ENCODE results near the gene TBC1D14.
"Not testable (repeated sequence)": the region's sequence is repeated elsewhere in the genome, so short reads cannot be mapped to it uniquely, and the experiment has no call there.

TBC1D14 gene

GRCh38 chr4:6888506-6889071 lies 21.0 kb upstream of the TBC1D14 start:
- in situ Hi-C loops (cut with HindIII; ENCODE audit: low pct_ligation_motif_present, low sequenced_read_pairs), result no loop called here
- no peak overlapping the region for H3K4me3 ChIP-seq (ENCODE audit: low read depth, low read length)

GRCh38 chr4:6889101-6889735 lies 20.4 kb upstream of the TBC1D14 start:
- DNase-seq, result no peak
- no peaks in the 10 kb centered on the region for H3K27me3 ChIP-seq (replicated peaks)
- no peak for TF ChIP-seq CTCF (IDR thresholded peaks at IDR 0.05; ENCODE audit: low read depth, low read length, missing control alignments)
- no peak overlapping the region for H3K4me3 ChIP-seq (ENCODE audit: low read depth, low read length)
- H3K36me3 ChIP-seq (replicated peaks), result no peaks in the 10 kb centered on the region
- H3K27ac ChIP-seq, result no peak overlapping the region
- in situ Hi-C loops (cut with HindIII; ENCODE audit: low pct_ligation_motif_present, low sequenced_read_pairs), result no loop called here

More at GRCh38 chr4:6888506-6889071, 21.0 kb upstream of the TBC1D14 start:
- no peak for TF ChIP-seq CTCF (IDR thresholded peaks at IDR 0.05; ENCODE audit: low read depth, low read length, missing control alignments)
- Histone ChIP-seq H3K27me3 (replicated peaks) (no peaks in the 10 kb centered on the region), H3K36me3 (replicated peaks) (no peaks in the 10 kb centered on the region), H3K27ac (no peak overlapping the region)
- DNase-seq, result no peak

GRCh38 chr4:6889736-6890324 lies 19.8 kb upstream of the TBC1D14 start:
- TF ChIP-seq CTCF (IDR thresholded peaks at IDR 0.05; ENCODE audit: low read depth, low read length, missing control alignments), result no peak
- no peak overlapping the region for H3K27ac ChIP-seq
- in situ Hi-C loops (cut with HindIII; ENCODE audit: low pct_ligation_motif_present, low sequenced_read_pairs), result no loop called here
- no peak overlapping the region for H3K4me3 ChIP-seq (ENCODE audit: low read depth, low read length)
- no peaks in the 10 kb centered on the region for H3K27me3 ChIP-seq (replicated peaks)
- no peak for DNase-seq
- no peaks in the 10 kb centered on the region for H3K36me3 ChIP-seq (replicated peaks)

GRCh38 chr4:6890358-6890757 lies 19.3 kb upstream of the TBC1D14 start:
- no peaks in the 10 kb centered on the region for H3K36me3 ChIP-seq (replicated peaks)
- no peak overlapping the region for H3K4me3 ChIP-seq (ENCODE audit: low read depth, low read length)
- no peak for TF ChIP-seq CTCF (IDR thresholded peaks at IDR 0.05; ENCODE audit: low read depth, low read length, missing control alignments)
- in situ Hi-C loops (cut with HindIII; ENCODE audit: low pct_ligation_motif_present, low sequenced_read_pairs), result no loop called here
- H3K27me3 ChIP-seq (replicated peaks), result no peaks in the 10 kb centered on the region
- DNase-seq, result no peak
- no peak overlapping the region for H3K27ac ChIP-seq

GRCh38 chr4:6890971-6891370 lies 18.7 kb upstream of the TBC1D14 start:
- H3K27me3 ChIP-seq (replicated peaks); H3K4me3 ChIP-seq (ENCODE audit: low read depth, low read length); H3K27ac ChIP-seq; DNase-seq; H3K36me3 ChIP-seq (replicated peaks); in situ Hi-C loops (cut with HindIII; ENCODE audit: low pct_ligation_motif_present, low sequenced_read_pairs): not testable (repeated sequence)

GRCh38 chr4:6891436-6892170 lies 18.0 kb upstream of the TBC1D14 start:
- Histone ChIP-seq H3K27me3 (replicated peaks) (no peaks in the 10 kb centered on the region), H3K36me3 (replicated peaks) (no peaks in the 10 kb centered on the region), H3K4me3 (ENCODE audit: low read depth, low read length) (no peak overlapping the region), H3K27ac (peak overlapping the region; percentile 34)
- DNase-seq, result peak; percentile 16
- in situ Hi-C loops (cut with HindIII; ENCODE audit: low pct_ligation_motif_present, low sequenced_read_pairs), result no loop called here
- no peak for TF ChIP-seq CTCF (IDR thresholded peaks at IDR 0.05; ENCODE audit: low read depth, low read length, missing control alignments)
